Fibroblast of mammary gland (primary cell): ENCODE data around the gene CACNA2D3.

ENCODE experiments used
- DNase-seq: peaks from one replicate; pipeline ENCODE4 v3.0.0-alpha.2; 2010; ENCODE audit warnings: low read depth
- H3K4me3 ChIP-seq: 2 replicates; pipeline ENCODE4 v1.5.1; 2011; ENCODE audit warnings: low read depth, mild to moderate bottlenecking, low read length, moderate library complexity; ENCODE audit not compliant: control insufficient read depth
- CTCF ChIP-seq: conservative IDR thresholded peaks from 2 replicates; pipeline ENCODE4 v1.5.1; 2011; ENCODE audit warnings: low read depth, low read length, inconsistent platforms; ENCODE audit not compliant: control insufficient read depth, insufficient read depth

The CACNA2D3 gene

GRCh38 chr3:54168451-54168850 lies 46.1 kb downstream of the CACNA2D3 start:
- TF ChIP-seq CTCF = no peak
- DNase-seq = no peak
- no peak overlapping the region for H3K4me3 ChIP-seq

- no peak for DNase-seq
- TF ChIP-seq CTCF = no peak
Measured at GRCh38 chr3:54169524-54169923, 47.2 kb downstream of the CACNA2D3 start.

GRCh38 chr3:54171509-54171908 lies 49.2 kb downstream of the CACNA2D3 start:
- no peak for DNase-seq
- TF ChIP-seq CTCF = no peak
- no peak overlapping the region for H3K4me3 ChIP-seq

More at GRCh38 chr3:54169524-54169923, 47.2 kb downstream of the CACNA2D3 start:
- H3K4me3 ChIP-seq = no peak overlapping the region

GRCh38 chr3:54171951-54172350 lies 49.6 kb downstream of the CACNA2D3 start:
- H3K4me3 ChIP-seq = no peak overlapping the region
- no peak for TF ChIP-seq CTCF
- DNase-seq = no peak

- TF ChIP-seq CTCF = no peak
- no peak for DNase-seq
- no peak overlapping the region for H3K4me3 ChIP-seq
Measured at GRCh38 chr3:54173371-54173770, 51.0 kb downstream of the CACNA2D3 start.

GRCh38 chr3:54176106-54176505 lies 53.8 kb downstream of the CACNA2D3 start:
- no peak for DNase-seq
- no peak for TF ChIP-seq CTCF
- no peak overlapping the region for H3K4me3 ChIP-seq

- no peak for TF ChIP-seq CTCF
- no peak overlapping the region for H3K4me3 ChIP-seq
- DNase-seq = no peak
Measured at GRCh38 chr3:54177816-54178215, 55.5 kb downstream of the CACNA2D3 start.
